DMS53 treated with DMSO at 0.1 percent for 48 hours (cell line): ENCODE measurements around the gene MICAL2.

Experiments used
- DNase-seq: peaks from one replicate; lab custom pipeline; 2025; ENCODE audit not compliant: unreplicated experiment; lab: John Stamatoyannopoulos, UW

MICAL2 gene

GRCh38 chr11:12200991-12201985 is 90.9 kb downstream of the MICAL2 start:
- no peak for DNase-seq

GRCh38 chr11:12202661-12203310 is 92.4 kb downstream of the MICAL2 start:
- DNase-seq: no peak

- DNase-seq: no peak
Measured at GRCh38 chr11:12204506-12204905, 94.1 kb downstream of the MICAL2 start.

GRCh38 chr11:12205330-12205729 is 94.9 kb downstream of the MICAL2 start:
- no peak for DNase-seq

- no peak for DNase-seq
Measured at GRCh38 chr11:12206529-12206928, 96.1 kb downstream of the MICAL2 start.

- no peak for DNase-seq
Measured at GRCh38 chr11:12207384-12208150, 97.2 kb downstream of the MICAL2 start.

GRCh38 chr11:12209096-12209495 is 98.7 kb downstream of the MICAL2 start:
- DNase-seq: no peak

- DNase-seq: no peak
Measured at GRCh38 chr11:12210200-12210599, 99.8 kb downstream of the MICAL2 start.

- no peak for DNase-seq
Measured at GRCh38 chr11:12211331-12212065, 101.1 kb downstream of the MICAL2 start.

- no peak for DNase-seq
Measured at GRCh38 chr11:12212174-12212820, 101.9 kb downstream of the MICAL2 start.

- DNase-seq: no peak
Measured at GRCh38 chr11:12212821-12213185, 102.4 kb downstream of the MICAL2 start.

GRCh38 chr11:12213883-12214282 is 103.5 kb downstream of the MICAL2 start:
- DNase-seq: peak; percentile 18

- no peak for DNase-seq
Measured at GRCh38 chr11:12214751-12215150, 104.4 kb downstream of the MICAL2 start.

- DNase-seq: no peak
Measured at GRCh38 chr11:12215181-12215593, 104.8 kb downstream of the MICAL2 start.

- no peak for DNase-seq
Measured at GRCh38 chr11:12216041-12216451, 105.7 kb downstream of the MICAL2 start.

- no peak for DNase-seq
Measured at GRCh38 chr11:12216671-12217374, 106.4 kb downstream of the MICAL2 start.

- DNase-seq: no peak
Measured at GRCh38 chr11:12217879-12218278, 107.5 kb downstream of the MICAL2 start.

- peak; percentile 16 for DNase-seq
Measured at GRCh38 chr11:12218909-12219308, 108.5 kb downstream of the MICAL2 start.

- DNase-seq: no peak
Measured at GRCh38 chr11:12219757-12220156, 109.4 kb downstream of the MICAL2 start.

- no peak for DNase-seq
Measured at GRCh38 chr11:12220305-12220704, 109.9 kb downstream of the MICAL2 start.
